OCI-LY7 (cell line): Measurements from ENCODE around the gene EBF3. TPM values are rescaled to one million over a fixed set of nuclear protein-coding genes. Genes with fewer than 3 reads are reported as not detected.

Experiments used
- BruUV-seq: library from RNA; stranded (reverse); fragments of 400-500 nt; replicated peaks from 2 replicates; lab custom pipeline; 2021; lab: Mats Ljungman, UMichigan
- CTCF ChIA-PET: fragments of 300-600 bp; sonication (Branson Sonifier 250); formaldehyde crosslinking; loops from one replicate; lab custom pipeline; 2022; ENCODE audit warnings: antibody characterized with exemption; ENCODE audit not compliant: unreplicated experiment; lab: Charles Lee
- POLR2A ChIA-PET: fragments of 300-600 bp; sonication (Branson Sonifier 250); formaldehyde crosslinking; loops from one replicate; lab custom pipeline; 2022; ENCODE audit warnings: antibody characterized with exemption; lab: Charles Lee
- DNase-seq: peaks from one replicate; pipeline ENCODE4 v3.0.0-alpha.2; 2015; ENCODE audit warnings: low spot score
- H2AFZ ChIP-seq: fragments of 200-600 bp; sonication (generic), shearing (Covaris generic); 2 replicates; pipeline ENCODE4 v1.6.1; 2014; ENCODE audit warnings: mild to moderate bottlenecking, antibody characterized with exemption, low read length, moderate library complexity
- H3K27ac ChIP-seq: fragments of 200-600 bp; sonication (generic); 2 replicates; pipeline ENCODE4 v1.5.1; 2014; ENCODE audit warnings: mixed run types, low read depth, mild to moderate bottlenecking, moderate library complexity, low read length, inconsistent platforms; ENCODE audit not compliant: poor library complexity, severe bottlenecking
- H3K36me3 ChIP-seq: fragments of 200-600 bp; sonication (generic); 2 replicates; pipeline ENCODE4 v1.6.1; 2014; ENCODE audit warnings: mild to moderate bottlenecking, antibody characterized with exemption, low read length, moderate library complexity, mixed read lengths; ENCODE audit not compliant: insufficient read depth
- H3K4me1 ChIP-seq: fragments of 200-600 bp; sonication (generic); 2 replicates; pipeline ENCODE4 v1.5.1; 2014; ENCODE audit warnings: mild to moderate bottlenecking, low read length; ENCODE audit not compliant: insufficient read depth, poor library complexity, severe bottlenecking
- H3K4me2 ChIP-seq: fragments of 200-600 bp; sonication (generic); 2 replicates; pipeline ENCODE4 v1.6.1; 2014; ENCODE audit warnings: mild to moderate bottlenecking, low read length
- H3K4me3 ChIP-seq: fragments of 200-600 bp; sonication (generic); 2 replicates; pipeline ENCODE4 v1.5.1; 2014; ENCODE audit warnings: mild to moderate bottlenecking, low read depth, low read length; ENCODE audit not compliant: poor library complexity, severe bottlenecking
- H3K79me2 ChIP-seq: fragments of 200-600 bp; sonication (generic); 2 replicates; pipeline ENCODE4 v1.6.1; 2016; ENCODE audit warnings: low read depth, mild to moderate bottlenecking, low read length, moderate library complexity, mixed read lengths; ENCODE audit not compliant: insufficient read depth
- H3K9me2 ChIP-seq: fragments of 200-600 bp; sonication (generic); 2 replicates; pipeline ENCODE4 v1.6.1; 2016; ENCODE audit warnings: mild to moderate bottlenecking, low read length, mixed read lengths; ENCODE audit not compliant: insufficient read depth
- H3K9me3 ChIP-seq: fragments of 200-600 bp; sonication (generic); 2 replicates; pipeline ENCODE4 v1.6.1; 2014; ENCODE audit warnings: mild to moderate bottlenecking, mixed run types, low read length, mixed read lengths
- H4K20me1 ChIP-seq: fragments of 200-600 bp; sonication (generic); 2 replicates; pipeline ENCODE4 v1.6.1; 2014; ENCODE audit warnings: mild to moderate bottlenecking, antibody characterized with exemption, low read length, moderate library complexity, mixed read lengths; ENCODE audit not compliant: insufficient read depth
- CTCF ChIP-seq: fragments of 200-600 bp; sonication (generic); conservative IDR thresholded peaks from 2 replicates; pipeline ENCODE4 v1.5.1; 2014; ENCODE audit warnings: mild to moderate bottlenecking, antibody characterized with exemption, low read length, moderate library complexity, mixed read lengths
- EZH2phosphoT487 ChIP-seq: fragments of 200-600 bp; sonication (generic); IDR thresholded peaks from 2 replicates; pipeline ENCODE4 v1.6.1; 2018; ENCODE audit warnings: low read depth, borderline replicate concordance, mild to moderate bottlenecking, mixed run types, antibody characterized with exemption, low read length, moderate library complexity, mixed read lengths
- intact Hi-C: fragments of 100-400 bp; cut with micrococcal nuclease; formaldehyde crosslinking; loops from one replicate; pipeline ENCODE4 v1.10.0; 2022; ENCODE audit not compliant: unreplicated experiment
- total RNA-seq, 2 experiments: library from RNA; depleted of rRNA in 1 of 2; stranded (reverse); fragments of >200 nt in 1 of 2; shearing (Covaris generic) in 1 of 2; gene quantifications; 2 replicates each; pipeline ENCODE4 v1.2.3, GENCODE V29; 2014 to 2022

EBF3 gene
- total RNA-seq, 2 experiments from 2014 or later = not detected

- POLR2A ChIA-PET = no interaction called here
- H3K27ac ChIP-seq = no peak overlapping the region
- 0 out of 2 replicates have a peak, but pooled peaks cover 4% of the 10 kb centered on the region for H3K9me3 ChIP-seq
- no peak overlapping the region for H3K4me3 ChIP-seq
- BruUV-seq = no TSS peak
- no peaks in the 10 kb centered on the region for H3K4me1 ChIP-seq
- no peak overlapping the region for H2AFZ ChIP-seq
- H3K36me3 ChIP-seq = no peaks in the 10 kb centered on the region
- H3K79me2 ChIP-seq = no peaks in the 10 kb centered on the region
- no peak for DNase-seq
- no peaks in the 10 kb centered on the region for H4K20me1 ChIP-seq
- H3K4me2 ChIP-seq = no peak overlapping the region
- intact Hi-C loops = no loop called here
- no peaks in the 10 kb centered on the region for H3K9me2 ChIP-seq
- TF ChIP-seq CTCF (no peak), EZH2phosphoT487 (no peak)
- CTCF ChIA-PET = no interaction called here
These were observed 156.9 kb downstream of the EBF3 start for GRCh38 chr10:129807211-129807610.

- BruUV-seq = no TSS peak
- POLR2A ChIA-PET = no interaction called here
- Histone ChIP-seq H3K4me2 (no peak overlapping the region), H2AFZ (no peak overlapping the region), H3K4me3 (no peak overlapping the region), H3K79me2 (no peaks in the 10 kb centered on the region), H3K36me3 (no peaks in the 10 kb centered on the region), H3K4me1 (no peaks in the 10 kb centered on the region), H3K9me3 (0 out of 2 replicates have a peak, but pooled peaks cover 4% of the 10 kb centered on the region), H4K20me1 (no peaks in the 10 kb centered on the region), H3K27ac (no peak overlapping the region), H3K9me2 (no peaks in the 10 kb centered on the region)
- no peak for DNase-seq
- intact Hi-C loops = no loop called here
- no peak for TF ChIP-seq EZH2phosphoT487
- no peak for TF ChIP-seq CTCF
- CTCF ChIA-PET = no interaction called here
These were observed 163.2 kb downstream of the EBF3 start for GRCh38 chr10:129800796-129801340.

GRCh38 chr10:129799942-129800341, 164.1 kb downstream of the EBF3 start:
- POLR2A ChIA-PET = no interaction called here
- H3K79me2 ChIP-seq = no peaks in the 10 kb centered on the region
- no peak overlapping the region for H3K4me2 ChIP-seq
- H3K9me3 ChIP-seq = 0 out of 2 replicates have a peak, but pooled peaks cover 4% of the 10 kb centered on the region
- no peak for TF ChIP-seq CTCF
- TF ChIP-seq EZH2phosphoT487 = no peak
- H3K4me3 ChIP-seq = no peak overlapping the region
- no peaks in the 10 kb centered on the region for H3K9me2 ChIP-seq
- intact Hi-C loops = no loop called here
- no peak overlapping the region for H3K27ac ChIP-seq
- DNase-seq = no peak
- CTCF ChIA-PET = no interaction called here
- no TSS peak for BruUV-seq
- no peak overlapping the region for H2AFZ ChIP-seq
- H3K4me1 ChIP-seq = no peaks in the 10 kb centered on the region
- H3K36me3 ChIP-seq = no peaks in the 10 kb centered on the region
- no peaks in the 10 kb centered on the region for H4K20me1 ChIP-seq
